IMR-90 (cell line): ENCODE results near the gene ADARB2. TPM values are rescaled to one million over a fixed set of nuclear protein-coding genes. Genes with fewer than 3 reads are reported as not detected.

Experiments
- ATAC-seq: fragments of 200-7000 bp; cut with Tn5 transposase; 2 replicates; pipeline ENCODE4 v1.9.1; 2020; ENCODE audit warnings: low read depth, mild to moderate bottlenecking, moderate library complexity
- BruUV-seq: library from RNA; stranded (reverse); fragments of 400-500 nt; replicated peaks from 2 replicates; lab custom pipeline; 2021; lab: Mats Ljungman, UMichigan
- CTCF ChIA-PET: fragments of 300-600 bp; formaldehyde crosslinking; extraction: SDS; loops from one replicate; lab custom pipeline; 2021; ENCODE audit warnings: antibody characterized with exemption; lab: Yijun Ruan, JAX
- POLR2A ChIA-PET: fragments of 300-600 bp; sonication (Branson Sonifier 250); formaldehyde crosslinking; loops from one replicate; lab custom pipeline; 2022; ENCODE audit warnings: antibody characterized with exemption; ENCODE audit not compliant: unreplicated experiment; lab: Charles Lee
- DNase-seq: peaks from one replicate; pipeline ENCODE4 v3.0.0; 2013
- H2AFZ ChIP-seq: replicated peaks from 2 replicates; pipeline ENCODE3; 2013; ENCODE audit warnings: low read length, mild to moderate bottlenecking; ENCODE audit not compliant: poor library complexity
- H2AK5ac ChIP-seq: 2 replicates; pipeline ENCODE4 v1.6.1; 2013; ENCODE audit warnings: low read depth, low read length, inconsistent platforms
- H2AK9ac ChIP-seq: replicated peaks from 2 replicates; pipeline ENCODE3; 2013; ENCODE audit warnings: mild to moderate bottlenecking, low read depth, low read length, moderate library complexity; ENCODE audit not compliant: poor library complexity
- H2BK120ac ChIP-seq: 2 replicates; pipeline ENCODE4 v1.6.1; 2013; ENCODE audit warnings: low read depth, low read length, inconsistent platforms
- H2BK15ac ChIP-seq: 3 replicates; pipeline ENCODE4 v1.6.1; 2013; ENCODE audit warnings: low read depth, low read length, inconsistent platforms
- H2BK20ac ChIP-seq: 2 replicates; pipeline ENCODE4 v1.6.1; 2013; ENCODE audit warnings: low read depth, mild to moderate bottlenecking, inconsistent platforms, low read length, moderate library complexity
- H2BK5ac ChIP-seq: 2 replicates; pipeline ENCODE4 v1.6.1; 2013; ENCODE audit warnings: mild to moderate bottlenecking, low read depth, low read length, inconsistent platforms; ENCODE audit not compliant: poor library complexity, severe bottlenecking
- H3K14ac ChIP-seq: replicated peaks from 2 replicates; pipeline ENCODE4 v1.6.1; 2013; ENCODE audit warnings: low read depth, low read length, inconsistent platforms
- H3K18ac ChIP-seq: 2 replicates; pipeline ENCODE4 v1.6.1; 2013; ENCODE audit warnings: low read depth, low read length, control low read depth
- H3K23ac ChIP-seq: 2 replicates; pipeline ENCODE4 v1.6.1; 2013; ENCODE audit warnings: low read depth, low read length, inconsistent platforms
- H3K27ac ChIP-seq: 2 replicates; pipeline ENCODE4 v1.5.1; 2013; ENCODE audit warnings: mild to moderate bottlenecking, control low read depth, low read length; ENCODE audit not compliant: insufficient read depth
- H3K27me3 ChIP-seq: 2 replicates; pipeline ENCODE4 v1.6.1; 2013; ENCODE audit warnings: low read length; ENCODE audit not compliant: control insufficient read depth, insufficient read depth
- H3K36me3 ChIP-seq: 2 replicates; pipeline ENCODE4 v1.6.1; 2013; ENCODE audit warnings: low read length, mixed read lengths; ENCODE audit not compliant: control insufficient read depth, insufficient read depth
- H3K4ac ChIP-seq: 2 replicates; pipeline ENCODE4 v1.6.1; 2013; ENCODE audit warnings: low read depth, low read length, inconsistent platforms
- H3K4me1 ChIP-seq: 2 replicates; pipeline ENCODE4 v1.6.1; 2013; ENCODE audit warnings: low read length, mixed read lengths; ENCODE audit not compliant: control insufficient read depth, insufficient read depth
- H3K4me2 ChIP-seq: 2 replicates; pipeline ENCODE4 v1.6.1; 2013; ENCODE audit warnings: low read depth, mild to moderate bottlenecking, control low read depth, low read length, moderate library complexity
- H3K4me3 ChIP-seq: 2 replicates; pipeline ENCODE4 v1.5.1; 2013; ENCODE audit warnings: low read depth, mild to moderate bottlenecking, control low read depth, low read length, moderate library complexity; ENCODE audit not compliant: insufficient read depth
- H3K56ac ChIP-seq: 2 replicates; pipeline ENCODE4 v1.6.1; 2013; ENCODE audit warnings: low read length, inconsistent platforms; ENCODE audit not compliant: insufficient read depth; ENCODE audit errors: extremely low read depth
- H3K79me1 ChIP-seq, 2 experiments: 2 replicates each; pipeline ENCODE4 v1.6.1; 2013; ENCODE audit warnings: low read length in 2 of 2, inconsistent platforms in 1 of 2, low read depth in 1 of 2
- H3K9ac ChIP-seq: 2 replicates; pipeline ENCODE4 v1.6.1; 2013; ENCODE audit warnings: low read depth, low read length, control low read depth
- H3K9me1 ChIP-seq: 2 replicates; pipeline ENCODE4 v1.6.1; 2013; ENCODE audit warnings: low read length, inconsistent platforms; ENCODE audit not compliant: insufficient read depth
- H3K9me3 ChIP-seq: 2 replicates; pipeline ENCODE4 v1.6.1; 2013; ENCODE audit warnings: low read length; ENCODE audit not compliant: control insufficient read depth, insufficient read depth
- H4K20me1 ChIP-seq: 2 replicates; pipeline ENCODE4 v1.6.1; 2013; ENCODE audit warnings: low read length, inconsistent platforms; ENCODE audit not compliant: insufficient read depth
- H4K5ac ChIP-seq: 2 replicates; pipeline ENCODE4 v1.6.1; 2013; ENCODE audit warnings: mild to moderate bottlenecking, low read depth, low read length, control low read depth
- H4K8ac ChIP-seq, 2 experiments: 2 replicates each; pipeline ENCODE4 v1.6.1; 2013; ENCODE audit warnings: low read depth in 2 of 2, low read length in 2 of 2, control low read depth in 1 of 2, inconsistent platforms in 1 of 2
- H4K91ac ChIP-seq: 2 replicates; pipeline ENCODE4 v1.6.1; 2013; ENCODE audit warnings: low read depth, low read length, inconsistent platforms; ENCODE audit not compliant: insufficient read depth
- CEBPB ChIP-seq: IDR thresholded peaks from 2 replicates; pipeline ENCODE4 v1.6.1; 2012; ENCODE audit warnings: low read depth, low read length, improper control_type of control experiment
- CHD1 ChIP-seq: IDR thresholded peaks from 2 replicates; pipeline ENCODE4 v1.6.1; 2012; ENCODE audit warnings: low read depth, low read length, improper control_type of control experiment
- FOS ChIP-seq: fragments of 150-350 bp; IDR thresholded peaks from 2 replicates; pipeline ENCODE4 v1.6.1; 2016; ENCODE audit warnings: low read depth, low read length
- MAFK ChIP-seq: IDR thresholded peaks from 2 replicates; pipeline ENCODE4 v1.6.1; 2012; ENCODE audit warnings: low read depth, low read length, improper control_type of control experiment
- MXI1 ChIP-seq: IDR thresholded peaks from 2 replicates; pipeline ENCODE4 v1.6.1; 2012; ENCODE audit warnings: low read depth, mild to moderate bottlenecking, low read length, moderate library complexity, borderline replicate concordance
- NFE2L2 ChIP-seq: fragments of 150-350 bp; IDR thresholded peaks from 2 replicates; pipeline ENCODE4 v1.6.1; 2016; ENCODE audit warnings: low read depth, mild to moderate bottlenecking, low read length
- POLR2A ChIP-seq: IDR thresholded peaks from 2 replicates; pipeline ENCODE4 v1.6.1; 2012; ENCODE audit warnings: mild to moderate bottlenecking, low read depth, low read length
- RAD21 ChIP-seq: IDR thresholded peaks from 2 replicates; pipeline ENCODE4 v1.6.1; 2012; ENCODE audit warnings: low read length, improper control_type of control experiment
- RCOR1 ChIP-seq: IDR thresholded peaks from 2 replicates; pipeline ENCODE4 v1.6.1; 2012; ENCODE audit warnings: mild to moderate bottlenecking, low read length, improper control_type of control experiment; ENCODE audit not compliant: insufficient replicate concordance
- SMC3 ChIP-seq: fragments of 150-350 bp; IDR thresholded peaks from 2 replicates; pipeline ENCODE4 v1.6.1; 2016; ENCODE audit warnings: low read depth, mild to moderate bottlenecking, antibody characterized with exemption, low read length, moderate library complexity
- WGBS, 2 experiments: methylation state at CpG; one replicate each; pipeline versions ENCODE4 v1.1.5 to v1.1.7; 2013; ENCODE audit warnings: missing lambda C conversion rate in 2 of 2; ENCODE audit not compliant: insufficient read length in 1 of 2; ENCODE audit errors: extremely low coverage in 2 of 2; 5-methylcytosine and 5-hydroxymethylcytosine counted together
- dilution Hi-C: fragments of 300-500 bp; cut with HindIII; formaldehyde crosslinking; loops from one replicate; pipeline ENCODE4 v1.14.3; 2018; ENCODE audit warnings: low sequenced_read_pairs; ENCODE audit not compliant: unreplicated experiment
- in situ Hi-C: fragments of 300-500 bp; cut with MboI; formaldehyde crosslinking; loops from 3 replicates; pipeline ENCODE4 v1.14.3; 2019; ENCODE audit warnings: low sequenced_read_pairs, inconsistent platforms, mixed read lengths
- intact Hi-C: fragments of 100-400 bp; cut with micrococcal nuclease; formaldehyde crosslinking; loops from 2 replicates; pipeline ENCODE4 v1.10.0; 2022
- polyA plus RNA-seq, 3 experiments: library from polyadenylated mRNA; depleted of rRNA; stranded (reverse); fragments of >200 nt; gene quantifications; 2 replicates each; pipeline ENCODE4 v1.2.3, GENCODE V29; 2012; ENCODE audit warnings: low replicate concordance in 1 of 3
- total RNA-seq: library from RNA; depleted of rRNA; stranded (reverse); fragments of >200 nt; gene quantifications from 2 replicates; pipeline ENCODE4 v1.2.3, GENCODE V29; 2012
- TF ChIP-seq, protein P1 (sequence below): fragments of 150-350 bp; IDR thresholded peaks from 2 replicates; pipeline ENCODE4 v1.6.1; 2016; ENCODE audit warnings: low read depth, mild to moderate bottlenecking, low read length, moderate library complexity, borderline replicate concordance
- TF ChIP-seq, protein P2 (sequence below): fragments of 150-350 bp; IDR thresholded peaks from 2 replicates; pipeline ENCODE4 v1.6.1; 2017; ENCODE audit warnings: mild to moderate bottlenecking, antibody characterized with exemption, low read length, low read depth
- TF ChIP-seq, protein P3 (sequence below): conservative IDR thresholded peaks from 2 replicates; pipeline ENCODE4 v1.5.1; 2012; ENCODE audit warnings: mild to moderate bottlenecking, low read depth, low read length, improper control_type of control experiment

ADARB2 gene
- total and polyA plus RNA-seq, 2 of the 4 experiments (the other 2 are of a cell fraction) = not detected

GRCh38 chr10:1655367-1655766 lies 82.0 kb downstream of the ADARB2 start:
- in situ Hi-C loops (no loop called here), intact Hi-C loops (no loop called here), dilution Hi-C loops (no loop called here)
- BruUV-seq = no TSS peak
- POLR2A ChIA-PET = no interaction called here
- Histone ChIP-seq H3K79me1 (no peaks in the 10 kb centered on the region), H3K9ac (no peak overlapping the region), H4K91ac (no peak overlapping the region), H2AFZ (no peak overlapping the region), H2BK120ac (no peak overlapping the region), H2BK15ac (no peak overlapping the region), H3K27ac (no peak overlapping the region), H2BK5ac (no peak overlapping the region), H3K18ac (no peak overlapping the region), H3K27me3 (no peaks in the 10 kb centered on the region), H4K5ac (no peak overlapping the region), H3K9me1 (no peaks in the 10 kb centered on the region), H3K4ac (no peak overlapping the region), H3K4me2 (no peak overlapping the region), H2BK20ac (no peak overlapping the region), H3K4me1 (no peaks in the 10 kb centered on the region), H3K23ac (no peak overlapping the region), H3K36me3 (no peaks in the 10 kb centered on the region), H3K14ac (no peak overlapping the region), H4K20me1 (no peaks in the 10 kb centered on the region), H3K9me3 (peaks cover 43% of the 10 kb centered on the region), H3K4me3 (no peak overlapping the region), H4K8ac (no peak overlapping the region), H2AK9ac (no peak overlapping the region), H3K56ac (no peak overlapping the region; the same call in 1 of the 2 replicates), H2AK5ac (no peak overlapping the region)
- CTCF ChIA-PET = no interaction called here
- no CpG with 5 or more reads among the region's 3 CpGs for WGBS, 2 experiments
- TF ChIP-seq POLR2A (no peak), CHD1 (no peak), SMC3 (no peak), MAFK (no peak), CEBPB (no peak), RAD21 (no peak), NFE2L2 (no peak), FOS (no peak), MXI1 (no peak), RCOR1 (no peak)
- TF ChIP-seq, protein P1, sequence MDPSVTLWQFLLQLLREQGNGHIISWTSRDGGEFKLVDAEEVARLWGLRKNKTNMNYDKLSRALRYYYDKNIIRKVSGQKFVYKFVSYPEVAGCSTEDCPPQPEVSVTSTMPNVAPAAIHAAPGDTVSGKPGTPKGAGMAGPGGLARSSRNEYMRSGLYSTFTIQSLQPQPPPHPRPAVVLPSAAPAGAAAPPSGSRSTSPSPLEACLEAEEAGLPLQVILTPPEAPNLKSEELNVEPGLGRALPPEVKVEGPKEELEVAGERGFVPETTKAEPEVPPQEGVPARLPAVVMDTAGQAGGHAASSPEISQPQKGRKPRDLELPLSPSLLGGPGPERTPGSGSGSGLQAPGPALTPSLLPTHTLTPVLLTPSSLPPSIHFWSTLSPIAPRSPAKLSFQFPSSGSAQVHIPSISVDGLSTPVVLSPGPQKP = no peak
- TF ChIP-seq, protein P2, sequence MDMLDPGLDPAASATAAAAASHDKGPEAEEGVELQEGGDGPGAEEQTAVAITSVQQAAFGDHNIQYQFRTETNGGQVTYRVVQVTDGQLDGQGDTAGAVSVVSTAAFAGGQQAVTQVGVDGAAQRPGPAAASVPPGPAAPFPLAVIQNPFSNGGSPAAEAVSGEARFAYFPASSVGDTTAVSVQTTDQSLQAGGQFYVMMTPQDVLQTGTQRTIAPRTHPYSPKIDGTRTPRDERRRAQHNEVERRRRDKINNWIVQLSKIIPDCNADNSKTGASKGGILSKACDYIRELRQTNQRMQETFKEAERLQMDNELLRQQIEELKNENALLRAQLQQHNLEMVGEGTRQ = no peak
- TF ChIP-seq, protein P3, sequence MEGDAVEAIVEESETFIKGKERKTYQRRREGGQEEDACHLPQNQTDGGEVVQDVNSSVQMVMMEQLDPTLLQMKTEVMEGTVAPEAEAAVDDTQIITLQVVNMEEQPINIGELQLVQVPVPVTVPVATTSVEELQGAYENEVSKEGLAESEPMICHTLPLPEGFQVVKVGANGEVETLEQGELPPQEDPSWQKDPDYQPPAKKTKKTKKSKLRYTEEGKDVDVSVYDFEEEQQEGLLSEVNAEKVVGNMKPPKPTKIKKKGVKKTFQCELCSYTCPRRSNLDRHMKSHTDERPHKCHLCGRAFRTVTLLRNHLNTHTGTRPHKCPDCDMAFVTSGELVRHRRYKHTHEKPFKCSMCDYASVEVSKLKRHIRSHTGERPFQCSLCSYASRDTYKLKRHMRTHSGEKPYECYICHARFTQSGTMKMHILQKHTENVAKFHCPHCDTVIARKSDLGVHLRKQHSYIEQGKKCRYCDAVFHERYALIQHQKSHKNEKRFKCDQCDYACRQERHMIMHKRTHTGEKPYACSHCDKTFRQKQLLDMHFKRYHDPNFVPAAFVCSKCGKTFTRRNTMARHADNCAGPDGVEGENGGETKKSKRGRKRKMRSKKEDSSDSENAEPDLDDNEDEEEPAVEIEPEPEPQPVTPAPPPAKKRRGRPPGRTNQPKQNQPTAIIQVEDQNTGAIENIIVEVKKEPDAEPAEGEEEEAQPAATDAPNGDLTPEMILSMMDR = no peak
- DNase-seq (no peak), ATAC-seq (no peak)
